ENCODE data around the gene PCNX2.
"Not testable (repeated sequence)": the region's sequence is repeated elsewhere in the genome, so short reads cannot be mapped to it uniquely, and the experiment has no call there.

The PCNX2 gene

DNA sequence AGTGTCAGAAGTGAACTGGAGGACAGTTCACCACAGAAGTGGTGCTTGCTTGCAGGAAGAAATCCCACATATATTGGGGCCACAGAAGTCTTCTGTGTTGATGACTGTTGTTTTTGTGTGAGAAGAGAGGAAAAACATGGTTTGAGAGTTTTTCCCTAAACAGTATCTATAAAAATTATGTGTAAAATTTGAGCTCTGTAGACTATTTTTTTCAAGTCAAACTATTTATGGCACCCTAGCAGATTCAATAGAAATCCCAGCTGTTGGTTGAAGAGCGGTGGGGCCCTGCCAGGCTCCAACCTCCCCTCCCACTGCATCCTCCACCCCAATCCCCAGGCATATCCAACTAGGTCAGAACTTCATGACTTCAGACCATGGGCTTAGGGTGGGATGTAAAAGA is 283.5 kb downstream of the PCNX2 start:
- no peak for DNase-seq (ENCODE audit: low read depth)

- no peak for DNase-seq (ENCODE audit: low read depth)
Measured at GRCh38 chr1:233010146-233010545, 285.4 kb downstream of the PCNX2 start.

- no peak for DNase-seq (ENCODE audit: low read depth)
Measured at GRCh38 chr1:233006541-233006973, 289.0 kb downstream of the PCNX2 start.

DNA sequence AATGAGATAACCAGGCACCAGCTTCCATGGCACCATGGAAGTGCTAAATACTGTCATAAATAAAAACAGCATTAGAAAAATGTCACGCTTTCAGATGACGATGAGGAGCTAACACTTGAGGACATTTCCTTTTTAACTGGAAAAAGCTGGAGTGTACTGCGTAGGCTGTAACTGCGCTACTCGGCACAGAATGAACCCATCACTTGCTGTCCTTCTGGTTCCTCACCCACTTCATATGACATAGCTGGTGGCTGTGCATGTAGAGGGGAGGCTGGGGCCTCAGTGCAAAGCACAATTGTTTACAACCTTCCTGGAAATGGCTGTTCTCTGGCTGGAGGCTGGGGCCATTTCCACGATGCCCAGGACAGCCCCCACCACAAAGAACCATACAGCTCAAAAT is 289.4 kb downstream of the PCNX2 start:
- no peak for DNase-seq (ENCODE audit: low read depth)

DNA sequence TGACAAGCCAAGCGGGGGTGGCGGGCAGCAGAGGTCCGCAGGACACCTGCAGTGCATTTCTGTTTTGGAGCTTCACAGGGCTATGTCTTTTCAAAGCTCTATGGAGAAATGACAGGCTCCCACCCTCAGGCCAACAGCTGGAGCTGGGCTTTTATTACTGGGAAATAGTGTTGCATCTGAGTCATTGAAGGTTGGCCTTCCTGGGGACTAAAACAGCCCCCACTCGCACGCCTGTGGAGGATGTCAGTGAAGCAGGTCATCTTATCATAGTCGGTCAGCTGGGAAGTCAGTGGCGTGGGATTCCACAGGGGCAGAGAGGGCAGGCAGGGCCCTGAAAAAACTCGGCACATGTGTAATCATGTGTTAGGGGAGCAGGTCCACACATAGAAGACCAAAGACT is 289.8 kb downstream of the PCNX2 start:
- DNase-seq (ENCODE audit: low read depth): no peak

- no peak for DNase-seq (ENCODE audit: low read depth)
Measured at GRCh38 chr1:233005156-233005555, 290.4 kb downstream of the PCNX2 start.

DNA sequence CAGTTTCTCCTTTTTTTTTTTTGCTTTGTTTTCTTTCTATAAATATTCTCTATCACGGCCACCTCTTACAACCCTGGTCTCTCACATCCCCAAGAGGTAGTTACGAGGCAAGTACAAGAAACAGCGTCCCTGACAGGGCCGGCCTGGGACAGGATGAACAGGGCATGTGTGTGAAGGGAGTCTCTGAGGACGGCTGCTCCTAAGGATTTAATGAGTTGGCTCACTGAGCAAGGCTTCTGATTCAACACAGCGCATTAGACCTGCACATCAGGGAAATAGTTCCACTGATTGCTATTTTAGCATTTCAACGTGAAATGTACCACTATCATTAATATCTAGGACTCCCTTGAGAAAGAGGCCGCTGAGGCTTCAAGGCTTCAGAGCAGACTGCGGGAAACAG is 291.1 kb downstream of the PCNX2 start:
- no peak for DNase-seq (ENCODE audit: low read depth)

DNA sequence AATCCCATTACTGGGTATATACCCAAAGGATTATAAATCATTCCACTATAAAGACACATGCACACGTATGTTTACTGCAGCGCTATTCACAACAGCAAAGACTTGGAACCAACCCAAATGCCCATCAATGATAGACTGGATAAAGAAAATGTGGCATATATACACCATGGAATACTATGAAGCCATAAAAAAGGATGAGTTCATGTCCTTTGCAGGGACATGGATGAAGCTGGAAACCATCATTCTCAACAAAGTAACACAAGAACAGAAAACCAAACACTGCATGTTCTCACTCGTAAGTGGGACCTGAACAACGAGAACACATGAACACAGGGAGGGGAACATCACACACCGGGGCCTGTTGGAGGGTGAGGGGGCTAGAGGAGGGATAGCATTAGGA is 291.9 kb downstream of the PCNX2 start:
- DNase-seq (ENCODE audit: low read depth): not testable (repeated sequence)

- no peak for DNase-seq (ENCODE audit: low read depth)
Measured at GRCh38 chr1:232999956-233000625, 295.4 kb downstream of the PCNX2 start.

GRCh38 chr1:232998646-232999045 is 296.9 kb downstream of the PCNX2 start:
- no peak for DNase-seq (ENCODE audit: low read depth)

DNA sequence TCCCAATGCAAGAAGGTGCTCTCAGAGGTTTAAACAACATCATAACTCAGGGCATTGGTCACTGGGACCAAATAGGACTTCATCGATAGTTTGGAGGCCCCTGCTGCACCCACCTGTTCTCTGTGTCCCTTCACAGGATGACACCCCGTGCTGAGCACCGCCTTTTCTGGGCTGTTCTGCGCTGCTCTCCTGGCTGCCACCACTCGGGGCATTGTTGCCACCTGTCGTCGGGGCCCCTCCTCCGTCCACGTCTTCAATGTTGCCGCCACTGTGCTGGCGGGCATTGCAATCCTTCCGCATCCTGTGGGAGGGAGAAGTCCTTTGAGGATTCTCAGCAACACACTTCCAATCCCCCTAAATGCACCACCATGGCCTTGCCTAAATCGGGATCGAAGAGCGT is 297.4 kb downstream of the PCNX2 start:
- DNase-seq (ENCODE audit: low read depth): no peak

DNA sequence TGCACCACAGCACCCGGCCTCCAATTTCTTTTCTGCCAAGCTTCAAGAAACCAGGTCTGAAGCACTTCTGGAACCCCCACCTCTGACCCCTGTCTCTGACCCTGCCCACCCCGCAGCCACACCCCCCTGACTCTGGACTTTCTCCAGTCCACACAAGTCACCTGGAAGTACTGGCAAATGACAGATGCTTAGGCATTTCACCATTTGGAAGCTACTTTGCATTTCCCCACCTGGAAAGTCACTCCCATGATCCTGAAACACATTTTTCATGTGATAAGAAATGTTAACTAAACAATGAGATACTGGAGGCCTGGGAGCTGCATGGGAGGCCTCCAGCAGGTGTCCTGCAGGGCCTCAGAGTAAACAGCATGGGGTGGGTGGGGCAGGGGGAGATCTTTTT is 299.4 kb downstream of the PCNX2 start:
- DNase-seq (ENCODE audit: low read depth): no peak

DNA sequence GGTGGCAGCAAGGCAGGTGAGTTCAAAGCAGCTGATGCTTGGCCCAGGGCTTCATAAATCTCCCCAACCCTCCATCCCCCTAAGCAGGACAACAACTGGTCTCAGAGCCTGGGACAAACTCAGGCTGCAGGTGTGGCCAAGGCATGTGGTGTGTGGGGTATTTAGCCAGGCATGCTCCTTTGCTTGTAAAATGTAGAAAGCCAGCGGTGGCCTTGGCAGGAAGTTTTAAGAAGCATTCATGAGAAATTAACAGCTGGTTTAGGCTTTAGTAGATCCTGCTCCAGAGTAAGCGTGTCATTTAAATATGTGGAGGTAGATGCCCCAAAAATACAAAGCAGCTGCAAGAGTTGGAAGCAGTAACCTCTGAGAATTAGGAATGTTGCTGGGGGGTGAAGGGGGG is 300.3 kb downstream of the PCNX2 start:
- DNase-seq (ENCODE audit: low read depth): no peak

DNA sequence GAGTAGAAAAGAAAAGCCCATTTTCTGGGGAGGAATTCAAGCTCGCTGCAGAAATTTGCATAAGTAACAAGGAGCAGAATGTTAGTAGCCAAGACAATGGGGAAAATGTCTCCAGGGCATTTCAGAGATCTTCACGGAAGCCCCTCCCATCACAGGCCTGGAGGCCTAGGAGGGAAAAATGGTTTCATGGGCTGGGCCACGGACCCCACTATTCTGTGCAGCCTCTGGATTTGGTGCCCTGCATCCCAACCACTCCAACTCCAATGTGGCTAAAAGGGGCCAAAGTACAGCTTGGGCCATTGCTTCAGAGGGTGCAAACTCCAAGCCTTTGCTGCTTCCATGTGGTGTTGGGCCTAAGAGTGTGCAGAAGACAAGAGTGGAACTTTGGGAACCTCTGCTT is 302.0 kb downstream of the PCNX2 start:
- no peak for DNase-seq (ENCODE audit: low read depth)

DNA sequence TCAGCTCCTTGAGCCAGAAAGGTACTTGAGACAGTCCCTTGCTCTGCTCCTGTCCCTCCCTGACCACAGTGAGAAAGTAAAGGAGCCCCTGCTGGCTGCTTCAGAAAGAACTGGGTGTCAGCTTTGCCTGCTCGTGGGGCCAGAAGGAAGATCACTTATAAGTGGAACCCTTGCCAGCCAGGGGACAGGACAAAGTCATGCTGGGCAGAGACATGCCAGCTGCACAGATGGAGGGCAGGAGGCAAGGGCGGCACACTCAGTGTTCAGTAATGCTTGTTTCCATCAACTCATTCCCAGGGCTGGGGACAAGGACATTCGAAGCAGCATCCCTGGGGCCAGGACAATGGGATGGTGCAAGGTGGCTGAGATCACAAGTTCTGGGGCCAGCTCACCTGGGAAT is 303.3 kb downstream of the PCNX2 start:
- no peak for DNase-seq (ENCODE audit: low read depth)

GRCh38 chr1:232991238-232991637 is 304.3 kb downstream of the PCNX2 start:
- DNase-seq (ENCODE audit: low read depth): no peak

- no peak for DNase-seq (ENCODE audit: low read depth)
Measured at GRCh38 chr1:232990176-232991128, 305.1 kb downstream of the PCNX2 start.

GRCh38 chr1:232988572-232989040 is 306.9 kb downstream of the PCNX2 start:
- no peak for DNase-seq (ENCODE audit: low read depth)

DNA sequence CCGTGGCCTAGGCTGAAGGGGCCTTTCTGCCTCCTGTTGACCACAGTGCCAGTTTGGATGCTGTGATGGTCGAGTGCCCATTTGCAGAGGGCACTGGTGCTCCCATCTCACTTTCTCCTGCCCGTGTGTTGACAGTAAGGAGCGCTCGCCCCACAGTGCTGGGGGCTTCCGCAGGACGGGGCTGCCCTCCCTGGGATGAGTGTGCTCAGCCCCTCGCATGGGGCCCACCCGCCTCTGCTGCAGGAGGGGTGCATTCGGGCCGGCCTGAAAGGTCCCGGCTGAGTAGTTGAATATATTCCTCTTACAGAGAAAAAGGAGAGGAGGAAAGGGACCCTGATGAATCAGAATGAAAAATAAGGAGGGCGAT is 307.8 kb downstream of the PCNX2 start:
- no peak for DNase-seq (ENCODE audit: low read depth)

GRCh38 chr1:232987046-232987773 is 308.3 kb downstream of the PCNX2 start:
- no peak for DNase-seq (ENCODE audit: low read depth)

GRCh38 chr1:232986527-232986922 is 309.0 kb downstream of the PCNX2 start:
- no peak for DNase-seq (ENCODE audit: low read depth)

- no peak for DNase-seq (ENCODE audit: low read depth)
Measured at GRCh38 chr1:232985882-232986526, 309.5 kb downstream of the PCNX2 start.
